Endothelial cell of umbilical vein (primary cell): ENCODE measurements around the gene HMGXB3. TPM values are rescaled to one million over a fixed set of nuclear protein-coding genes. Genes with fewer than 3 reads are reported as not detected.
A peak's percentile ranks its signal among the peaks of the same experiment; 100 is the strongest.

Experiments used
- BruUV-seq: library from RNA; stranded (reverse); fragments of 400-500 nt; replicated peaks from 2 replicates; lab custom pipeline; 2021; lab: Mats Ljungman, UMichigan
- CTCF ChIA-PET: fragments of 300-600, 350-600 bp; sonication (Branson Sonifier 250); formaldehyde crosslinking; loops from one replicate; lab custom pipeline; 2021; ENCODE audit warnings: antibody characterized with exemption, inconsistent platforms; lab: Charles Lee
- POLR2A ChIA-PET: fragments of 300-600, 350-600 bp; sonication (Branson Sonifier 250); formaldehyde crosslinking; loops from one replicate; lab custom pipeline; 2021; ENCODE audit warnings: antibody characterized with exemption, inconsistent platforms; lab: Charles Lee
- DNase-seq: peaks from one replicate; pipeline ENCODE4 v3.0.0-alpha.2; 2011; ENCODE audit warnings: low read depth, low spot score
- FAIRE-seq: peaks from 2 replicates; lab custom pipeline; 2011; peaks lifted over from hg19 to GRCh38; lab: Jason Lieb, UNC
- H2AFZ ChIP-seq: 2 replicates; pipeline ENCODE4 v1.6.0; 2012; ENCODE audit warnings: low read depth, low read length, control low read depth, inconsistent platforms
- H3K27ac ChIP-seq: 2 replicates; pipeline ENCODE4 v1.5.1; 2011; ENCODE audit warnings: low read depth, mild to moderate bottlenecking, control low read depth, low read length, moderate library complexity; ENCODE audit not compliant: insufficient read depth
- H3K27me3 ChIP-seq, 2 experiments: 2 replicates each; pipeline versions ENCODE4 v1.6.0 to v1.6.1; 2011; ENCODE audit warnings: low read length in 2 of 2, mixed read lengths in 1 of 2; ENCODE audit not compliant: control insufficient read depth in 2 of 2, insufficient read depth in 2 of 2
- H3K36me3 ChIP-seq, 2 experiments: 2 replicates in 1 of 2; 3 replicates in 1 of 2; pipeline ENCODE4 v1.5.1; 2011; ENCODE audit warnings: low read length in 2 of 2, mild to moderate bottlenecking in 1 of 2, moderate library complexity in 1 of 2; ENCODE audit not compliant: control insufficient read depth in 2 of 2, insufficient read depth in 2 of 2; ENCODE audit errors: extremely low read depth in 1 of 2
- H3K4me1 ChIP-seq: 3 replicates; pipeline ENCODE4 v1.5.1; 2011; ENCODE audit warnings: mild to moderate bottlenecking, low read length; ENCODE audit not compliant: control insufficient read depth, insufficient read depth; ENCODE audit errors: extremely low read depth
- H3K4me2 ChIP-seq: 2 replicates; pipeline ENCODE4 v1.6.1; 2011; ENCODE audit warnings: low read length, control low read depth, mixed read lengths; ENCODE audit not compliant: insufficient read depth
- H3K4me3 ChIP-seq, 3 experiments: fragments of 200-600 bp in 1 of 3; sonication (generic), shearing (Covaris generic) in 1 of 3; replicated peaks in 1 of 3; 2 replicates each; pipeline ENCODE4 v1.5.1; 2011 to 2016; ENCODE audit warnings: control low read depth in 3 of 3, low read length in 3 of 3, mild to moderate bottlenecking in 2 of 3, inconsistent platforms in 1 of 3, low read depth in 1 of 3, moderate library complexity in 1 of 3; ENCODE audit not compliant: insufficient read depth in 1 of 3
- H3K79me2 ChIP-seq: 2 replicates; pipeline ENCODE4 v1.6.0; 2012; ENCODE audit warnings: low read length, inconsistent platforms; ENCODE audit not compliant: control insufficient read depth, insufficient read depth
- H3K9ac ChIP-seq: replicated peaks from 2 replicates; pipeline ENCODE3; 2011; ENCODE audit warnings: low read length, control low read depth; ENCODE audit not compliant: insufficient read depth; ENCODE audit errors: extremely low read depth
- H3K9me1 ChIP-seq: replicated peaks from 3 replicates; pipeline ENCODE4 v1.6.0; 2011; ENCODE audit warnings: mild to moderate bottlenecking, low read length; ENCODE audit not compliant: control insufficient read depth, insufficient read depth; ENCODE audit errors: extremely low read depth
- H3K9me3 ChIP-seq: replicated peaks from 2 replicates; pipeline ENCODE4 v1.5.1; 2012; ENCODE audit warnings: low read length, inconsistent platforms; ENCODE audit not compliant: control insufficient read depth, insufficient read depth
- H4K20me1 ChIP-seq: replicated peaks from 2 replicates; pipeline ENCODE3; 2011; ENCODE audit warnings: mild to moderate bottlenecking, low read length; ENCODE audit not compliant: control insufficient read depth, insufficient read depth; ENCODE audit errors: extremely low read depth
- EZH2 ChIP-seq: IDR thresholded peaks from 2 replicates; pipeline ENCODE4 v1.6.1; 2012; ENCODE audit warnings: borderline replicate concordance, low read depth, mild to moderate bottlenecking, moderate library complexity, low read length, inconsistent platforms; ENCODE audit not compliant: severe bottlenecking
- FOS ChIP-seq: IDR thresholded peaks from 2 replicates; pipeline ENCODE4 v1.6.1; 2011; ENCODE audit warnings: mild to moderate bottlenecking, low read length, moderate library complexity, borderline replicate concordance; ENCODE audit not compliant: insufficient read depth
- GATA2 ChIP-seq: IDR thresholded peaks from 2 replicates; pipeline ENCODE4 v1.7.0; 2011; ENCODE audit warnings: low read depth, mild to moderate bottlenecking, moderate library complexity, mixed read lengths, low read length; ENCODE audit not compliant: insufficient read length, insufficient read depth
- JUN ChIP-seq: IDR thresholded peaks from 2 replicates; pipeline ENCODE4 v1.6.1; 2011; ENCODE audit warnings: borderline replicate concordance, low read depth; ENCODE audit not compliant: insufficient read length, insufficient read depth
- MYC ChIP-seq: IDR thresholded peaks from one replicate; pipeline ENCODE4 v1.6.1; 2011; ENCODE audit warnings: mild to moderate bottlenecking, low read depth, low read length
- POLR2A ChIP-seq: IDR thresholded peaks from 2 replicates; pipeline ENCODE4 v1.6.1; 2012; ENCODE audit warnings: low read depth, mild to moderate bottlenecking, control low read depth, low read length
- POLR2AphosphoS5 ChIP-seq: IDR thresholded peaks from 2 replicates; pipeline ENCODE4 v1.6.1; 2012; ENCODE audit warnings: low read depth, mild to moderate bottlenecking, control low read depth, low read length, moderate library complexity; ENCODE audit not compliant: insufficient read depth
- dilution Hi-C: fragments of 300-500 bp; cut with MboI; formaldehyde crosslinking; loops from one replicate; pipeline ENCODE4 v1.15.0; 2019; ENCODE audit warnings: low sequenced_read_pairs; ENCODE audit not compliant: extremely low pct_ligation_motif_present
- intact Hi-C: fragments of 100-400 bp; cut with micrococcal nuclease; formaldehyde crosslinking; loops from one replicate; pipeline ENCODE4 v1.10.0; 2022
- polyA plus RNA-seq, 4 experiments: library from polyadenylated mRNA; depleted of rRNA in 3 of 4; stranded (reverse) in 3 of 4; unstranded in 1 of 4; fragments of >200 nt; gene quantifications; 2 replicates each; pipeline versions ENCODE4 v1.2.1 to v1.2.3, GENCODE V29; 2011 to 2012; ENCODE audit warnings: missing spikeins in 1 of 4
- total RNA-seq: library from RNA; stranded (reverse); gene quantifications from 2 replicates; pipeline ENCODE4 v1.2.3, GENCODE V29; 2021
- TF ChIP-seq, protein P1 (sequence below): IDR thresholded peaks from 2 replicates; pipeline ENCODE4 v1.6.1; 2011; ENCODE audit not compliant: insufficient read depth, insufficient read length
- TF ChIP-seq, protein P2 (sequence below), 2 donors: IDR thresholded peaks; 1 replicate in 1 of 2; 2 replicates in 1 of 2; pipeline ENCODE4 v1.5.1; 2011; ENCODE audit warnings: low read length in 2 of 2, mild to moderate bottlenecking in 2 of 2, moderate library complexity in 2 of 2, control low read depth in 1 of 2, inconsistent platforms in 1 of 2, low read depth in 1 of 2; ENCODE audit not compliant: insufficient read depth in 1 of 2; ENCODE audit errors: extremely low read depth in 1 of 2

The HMGXB3 gene
- total and polyA plus RNA-seq, 2 donors (not counting 3 experiments of a cell fraction or from before 2014, with no cell fraction given): 34.8 to 52.6 TPM

DNA sequence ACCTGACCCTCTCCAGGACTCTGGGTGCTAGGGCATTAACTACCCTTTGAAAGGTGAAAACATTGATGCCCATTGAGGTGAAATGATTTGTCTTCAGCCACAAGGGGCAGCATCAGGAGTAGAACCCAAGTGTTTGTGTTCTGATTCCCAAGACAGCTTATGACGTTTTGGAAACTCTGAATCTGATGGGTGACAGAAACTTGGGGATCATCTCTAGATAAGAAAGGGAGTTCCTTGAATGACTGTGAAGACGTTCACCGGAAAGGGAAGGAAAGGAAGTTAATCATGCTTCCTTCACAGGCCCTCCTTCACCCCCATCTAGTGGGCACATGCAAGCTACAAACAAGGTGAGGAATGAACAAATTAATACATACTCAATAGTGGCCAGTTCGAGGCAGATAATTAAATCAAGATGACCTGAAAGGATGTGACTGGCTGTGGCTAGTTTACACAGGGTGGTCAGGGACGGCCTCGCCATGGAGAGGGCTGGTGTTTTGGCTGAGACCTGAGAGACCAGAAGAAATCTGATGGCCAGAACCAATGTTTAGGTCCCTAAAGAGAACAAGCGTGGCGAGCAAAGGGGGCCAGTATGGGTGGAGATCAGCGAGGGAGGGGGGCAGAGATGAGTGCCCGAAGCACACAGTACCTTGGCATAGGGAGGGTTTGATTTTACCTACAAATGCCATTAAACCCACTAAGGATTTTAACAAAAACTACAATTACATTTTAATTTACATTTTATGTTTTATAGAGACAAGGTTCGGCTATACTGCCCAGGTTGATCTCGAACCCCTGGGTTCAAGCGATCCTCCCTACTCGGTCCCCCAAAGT lies 40.9 kb upstream of the HMGXB3 start:
- no peaks in the 10 kb centered on the region for H3K9me3 ChIP-seq
- dilution Hi-C loops: no loop called here
- ChIA-PET CTCF (interaction anchor here (1.0 to 13.6 kb wide), 24 partner anchors 9 to 323 kb away, joined by 3 to 421 read pairs (median 6); partner anchors contain the start of gene PDE6A), POLR2A (interaction anchor here (0.6 to 1.0 kb wide), 3 partner anchors 20 to 126 kb away, joined by 3 to 5 read pairs (median 3); no protein-coding TSS in a partner anchor)
- peak; percentile 83 for DNase-seq
- peak; percentile 60 for TF ChIP-seq POLR2AphosphoS5
- peak; percentile 72 for TF ChIP-seq JUN
- peak; percentile 40 for TF ChIP-seq POLR2A
- TF ChIP-seq GATA2: peak; percentile 88
- TF ChIP-seq, protein P1, sequence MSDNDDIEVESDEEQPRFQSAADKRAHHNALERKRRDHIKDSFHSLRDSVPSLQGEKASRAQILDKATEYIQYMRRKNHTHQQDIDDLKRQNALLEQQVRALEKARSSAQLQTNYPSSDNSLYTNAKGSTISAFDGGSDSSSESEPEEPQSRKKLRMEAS: no peak
- peak; percentile 77 for TF ChIP-seq FOS
- TF ChIP-seq, protein P2, sequence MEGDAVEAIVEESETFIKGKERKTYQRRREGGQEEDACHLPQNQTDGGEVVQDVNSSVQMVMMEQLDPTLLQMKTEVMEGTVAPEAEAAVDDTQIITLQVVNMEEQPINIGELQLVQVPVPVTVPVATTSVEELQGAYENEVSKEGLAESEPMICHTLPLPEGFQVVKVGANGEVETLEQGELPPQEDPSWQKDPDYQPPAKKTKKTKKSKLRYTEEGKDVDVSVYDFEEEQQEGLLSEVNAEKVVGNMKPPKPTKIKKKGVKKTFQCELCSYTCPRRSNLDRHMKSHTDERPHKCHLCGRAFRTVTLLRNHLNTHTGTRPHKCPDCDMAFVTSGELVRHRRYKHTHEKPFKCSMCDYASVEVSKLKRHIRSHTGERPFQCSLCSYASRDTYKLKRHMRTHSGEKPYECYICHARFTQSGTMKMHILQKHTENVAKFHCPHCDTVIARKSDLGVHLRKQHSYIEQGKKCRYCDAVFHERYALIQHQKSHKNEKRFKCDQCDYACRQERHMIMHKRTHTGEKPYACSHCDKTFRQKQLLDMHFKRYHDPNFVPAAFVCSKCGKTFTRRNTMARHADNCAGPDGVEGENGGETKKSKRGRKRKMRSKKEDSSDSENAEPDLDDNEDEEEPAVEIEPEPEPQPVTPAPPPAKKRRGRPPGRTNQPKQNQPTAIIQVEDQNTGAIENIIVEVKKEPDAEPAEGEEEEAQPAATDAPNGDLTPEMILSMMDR (IDR thresholded peaks at IDR 0.05; ENCODE audit: extremely low read depth in 1 of 2, insufficient read depth in 1 of 2, low read depth in 1 of 2, low read length in 2 of 2): peak; percentile 60 to 63
- no peak for TF ChIP-seq EZH2
- TF ChIP-seq MYC: no peak
- peak; percentile 74 for FAIRE-seq
- H3K4me1 ChIP-seq: peaks cover 21% of the 10 kb centered on the region
- H3K9ac ChIP-seq: peak overlapping the region; percentile 72
- peak overlapping the region in 2 of 3 experiments; percentile 71 to 74 for H3K4me3 ChIP-seq
- H3K36me3 ChIP-seq: no peaks in the 10 kb centered on the region
- peak overlapping the region; percentile 38 for H2AFZ ChIP-seq
- H4K20me1 ChIP-seq: no peaks in the 10 kb centered on the region
- peak overlapping the region; percentile 79 for H3K4me2 ChIP-seq
- no peaks in the 10 kb centered on the region for H3K27me3 ChIP-seq
- intact Hi-C loops: loop anchor here (1.0 to 2.0 kb wide), 3 partner anchors 20 to 57 kb away; no protein-coding TSS in a partner anchor
- no peaks in the 10 kb centered on the region for H3K9me1 ChIP-seq
- no peaks in the 10 kb centered on the region for H3K79me2 ChIP-seq
- BruUV-seq: no TSS peak
- H3K27ac ChIP-seq: peak overlapping the region; percentile 85
